Kidney epithelial cell (primary cell): Measurements from ENCODE around the gene DHX58. TPM values are rescaled to one million over a fixed set of nuclear protein-coding genes. Genes with fewer than 3 reads are reported as not detected.

Experiments used
- DNase-seq: peaks from one replicate; pipeline ENCODE4 v3.0.0-alpha.2; 2010; ENCODE audit warnings: low read depth
- H3K27me3 ChIP-seq: 2 replicates; pipeline ENCODE4 v1.6.0; 2011; ENCODE audit warnings: low read length; ENCODE audit not compliant: control insufficient read depth, insufficient read depth
- H3K36me3 ChIP-seq: 2 replicates; pipeline ENCODE4 v1.5.1; 2011; ENCODE audit warnings: low read length; ENCODE audit not compliant: control insufficient read depth, insufficient read depth
- H3K4me3 ChIP-seq: 2 replicates; pipeline ENCODE4 v1.5.1; 2011; ENCODE audit warnings: low read depth, mild to moderate bottlenecking, control low read depth, low read length
- total RNA-seq: library from RNA; depleted of rRNA; stranded (reverse); fragments of >200 nt; gene quantifications from 2 replicates; pipeline ENCODE4 v1.2.3, GENCODE V29; 2015
- TF ChIP-seq, protein P1 (sequence below): IDR thresholded peaks from 2 replicates; pipeline ENCODE4 v1.5.1; 2011; ENCODE audit warnings: mild to moderate bottlenecking, moderate library complexity, low read length, control low read depth, inconsistent platforms; ENCODE audit not compliant: insufficient read depth, poor library complexity, severe bottlenecking

Gene DHX58
- total RNA-seq, 1 donor from 2014 or later, result 10.0 TPM

DNA sequence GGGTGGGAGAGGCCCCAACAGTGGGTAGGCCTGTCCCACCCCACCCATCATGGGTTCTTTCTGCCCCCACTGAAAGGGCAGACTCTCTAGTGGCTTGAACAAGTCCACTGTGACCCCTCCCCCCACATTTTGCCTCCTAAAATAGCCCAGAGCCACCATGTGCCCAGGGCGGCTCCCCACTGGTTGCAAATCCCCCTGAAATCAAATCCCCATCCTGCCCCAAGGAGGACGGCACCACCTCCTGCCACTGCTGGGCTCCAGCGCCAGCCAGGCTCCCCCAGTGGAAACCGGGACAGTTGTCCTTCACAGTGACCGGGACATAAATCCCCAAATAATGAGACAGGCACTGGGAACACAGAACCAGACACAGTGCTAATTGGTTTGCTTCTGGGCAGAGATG lies 34.8 kb downstream of the DHX58 start:
- TF ChIP-seq, protein P1, sequence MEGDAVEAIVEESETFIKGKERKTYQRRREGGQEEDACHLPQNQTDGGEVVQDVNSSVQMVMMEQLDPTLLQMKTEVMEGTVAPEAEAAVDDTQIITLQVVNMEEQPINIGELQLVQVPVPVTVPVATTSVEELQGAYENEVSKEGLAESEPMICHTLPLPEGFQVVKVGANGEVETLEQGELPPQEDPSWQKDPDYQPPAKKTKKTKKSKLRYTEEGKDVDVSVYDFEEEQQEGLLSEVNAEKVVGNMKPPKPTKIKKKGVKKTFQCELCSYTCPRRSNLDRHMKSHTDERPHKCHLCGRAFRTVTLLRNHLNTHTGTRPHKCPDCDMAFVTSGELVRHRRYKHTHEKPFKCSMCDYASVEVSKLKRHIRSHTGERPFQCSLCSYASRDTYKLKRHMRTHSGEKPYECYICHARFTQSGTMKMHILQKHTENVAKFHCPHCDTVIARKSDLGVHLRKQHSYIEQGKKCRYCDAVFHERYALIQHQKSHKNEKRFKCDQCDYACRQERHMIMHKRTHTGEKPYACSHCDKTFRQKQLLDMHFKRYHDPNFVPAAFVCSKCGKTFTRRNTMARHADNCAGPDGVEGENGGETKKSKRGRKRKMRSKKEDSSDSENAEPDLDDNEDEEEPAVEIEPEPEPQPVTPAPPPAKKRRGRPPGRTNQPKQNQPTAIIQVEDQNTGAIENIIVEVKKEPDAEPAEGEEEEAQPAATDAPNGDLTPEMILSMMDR, result no peak
- Histone ChIP-seq H3K36me3 (no peaks in the 10 kb centered on the region), H3K4me3 (no peak overlapping the region), H3K27me3 (peaks cover 17% of the 10 kb centered on the region)
- no peak for DNase-seq

DNA sequence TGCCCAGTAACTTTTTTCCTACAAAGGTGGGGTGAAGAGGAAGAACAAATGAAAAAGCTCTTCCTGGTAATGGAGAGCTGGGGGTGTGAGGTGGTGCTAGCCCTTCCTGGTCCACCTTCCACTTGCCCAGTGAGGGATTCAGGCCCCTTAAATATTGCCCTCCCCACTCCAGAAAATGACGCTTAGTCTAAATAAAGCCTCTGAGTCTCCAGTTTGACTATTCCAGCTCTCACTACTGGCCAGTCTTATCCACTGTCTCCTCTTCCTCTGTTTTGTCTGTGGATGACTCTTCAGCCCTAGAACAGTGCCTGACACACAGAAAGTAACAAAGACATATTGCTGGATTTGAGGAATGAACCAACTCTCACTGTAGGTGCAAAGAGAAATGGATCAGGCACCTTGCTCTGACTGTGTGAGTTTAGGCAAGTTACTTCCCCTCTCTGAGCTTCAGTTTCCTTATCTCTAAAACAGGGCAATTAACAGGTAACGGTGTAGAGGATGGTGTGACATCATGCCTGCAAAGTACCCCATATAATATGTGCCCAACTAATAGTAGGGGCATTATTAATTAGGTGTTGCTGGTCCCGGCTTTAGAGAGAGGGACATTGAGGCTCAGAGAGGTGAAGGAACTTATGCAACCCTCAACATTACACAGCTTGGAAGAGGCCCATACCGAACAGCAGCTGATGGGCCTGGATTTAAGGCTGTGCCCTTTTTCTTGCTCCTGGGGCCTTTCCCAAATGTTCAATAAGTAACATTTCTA lies 35.5 kb downstream of the DHX58 start:
- peaks cover 23% of the 10 kb centered on the region for H3K27me3 ChIP-seq
- H3K4me3 ChIP-seq, result no peak overlapping the region
- DNase-seq, result no peak
- H3K36me3 ChIP-seq, result no peaks in the 10 kb centered on the region
- TF ChIP-seq, protein P1, result no peak

- no peak overlapping the region for H3K4me3 ChIP-seq
- no peaks in the 10 kb centered on the region for H3K36me3 ChIP-seq
- peaks cover 35% of the 10 kb centered on the region for H3K27me3 ChIP-seq
- no peak for DNase-seq
- TF ChIP-seq, protein P1, result no peak
These were observed 36.7 kb downstream of the DHX58 start for GRCh38 chr17:42075789-42076188.

- Histone ChIP-seq H3K27me3 (peaks cover 43% of the 10 kb centered on the region), H3K4me3 (peak overlapping the region; percentile 17), H3K36me3 (no peaks in the 10 kb centered on the region)
- no peak for DNase-seq
- TF ChIP-seq, protein P1, result no peak
These were observed 40.0 kb downstream of the DHX58 start for GRCh38 chr17:42072323-42073187.

- TF ChIP-seq, protein P1, result no peak
- DNase-seq, result no peak
- peaks cover 45% of the 10 kb centered on the region for H3K27me3 ChIP-seq
These were observed 40.7 kb downstream of the DHX58 start for GRCh38 chr17:42071810-42072209.

More at GRCh38 chr17:42071810-42072209, 40.7 kb downstream of the DHX58 start:
- H3K36me3 ChIP-seq, result no peaks in the 10 kb centered on the region
- H3K4me3 ChIP-seq, result no peak overlapping the region
